ENCODE measurements around the gene RPP14. TPM values are rescaled to one million over a fixed set of nuclear protein-coding genes. Genes with fewer than 3 reads are reported as not detected.

Gene RPP14
- total and polyA plus RNA-seq, 2 experiments from 2014 or later = 11.7 to 18.6 TPM

- TF ChIP-seq CTCF (conservative IDR thresholded peaks at IDR 0.05; ENCODE audit: low read depth in 2 of 2) = no peak
Observed at GRCh38 chr3:58270485-58270884, 35.6 kb upstream of the RPP14 start (continued).

- Mint-ChIP-seq H3K4me3 (no peak overlapping the region), H3K9me3 (peaks cover 3% of the 10 kb centered on the region; the same call in 2 of the 3 replicates), H3K4me1 (no peaks in the 10 kb centered on the region), H3K36me3 (ENCODE audit: low read depth) (peaks cover 7% of the 10 kb centered on the region; the same call in 2 of the 3 replicates), H3K27me3 (ENCODE audit: insufficient read depth, low read depth, poor library complexity) (no peaks in the 10 kb centered on the region), H3K27ac (no peak overlapping the region)
- Histone ChIP-seq H3K36me3 (ENCODE audit: insufficient read depth) (no peaks in the 10 kb centered on the region), H3K4me3 (no peak overlapping the region), H3K79me2 (replicated peaks; ENCODE audit: insufficient read depth) (no peaks in the 10 kb centered on the region), H3K9me2 (ENCODE audit: insufficient read depth) (peaks cover 5% of the 10 kb centered on the region; the same call in 1 of the 2 replicates), H3K27ac (ENCODE audit: low read depth) (no peak overlapping the region), H4K20me1 (replicated peaks; ENCODE audit: insufficient read depth) (no peaks in the 10 kb centered on the region), H3K4me2 (no peak overlapping the region), H3K4me1 (ENCODE audit: insufficient read depth) (no peaks in the 10 kb centered on the region), H3F3A (replicated peaks; ENCODE audit: low read depth) (no peaks in the 10 kb centered on the region), H2AFZ (no peak overlapping the region), H3K27me3 (ENCODE audit: insufficient read depth) (no peaks in the 10 kb centered on the region)
- no peak for DNase-seq (ENCODE audit: low spot score)
- no peak for ATAC-seq
- TF ChIP-seq ZNF331 (CRISPR knock-in tag; IDR thresholded peaks at IDR 0.05; ENCODE audit: low read depth) = no peak
- no peak for TF ChIP-seq EZH2 (IDR thresholded peaks at IDR 0.05; ENCODE audit: low read depth, unreplicated experiment)
- TF ChIP-seq JUNB (IDR thresholded peaks at IDR 0.05; ENCODE audit: unreplicated experiment) = no peak
- TF ChIP-seq NANOG (IDR thresholded peaks at IDR 0.05; ENCODE audit: borderline replicate concordance) = no peak
- no peak for TF ChIP-seq POLR2AphosphoS5 (IDR thresholded peaks at IDR 0.05; ENCODE audit: low read depth)
- TF ChIP-seq ZNF462 (CRISPR knock-in tag; IDR thresholded peaks at IDR 0.05) = no peak
- no peak for TF ChIP-seq EZH2phosphoT487 (IDR thresholded peaks at IDR 0.05; ENCODE audit: unreplicated experiment)
- TF ChIP-seq STAT1 (IDR thresholded peaks at IDR 0.05; ENCODE audit: unreplicated experiment) = no peak
- no peak for TF ChIP-seq CREB1 (CRISPR knock-in tag; IDR thresholded peaks at IDR 0.05; ENCODE audit: low read depth)
- no peak for TF ChIP-seq CTCF (conservative IDR thresholded peaks at IDR 0.05; ENCODE audit: low read depth in 2 of 2)
- no peak for TF ChIP-seq ZNF114 (CRISPR knock-in tag; IDR thresholded peaks at IDR 0.05)
Observed at GRCh38 chr3:58271901-58272501, 34.0 kb upstream of the RPP14 start.

All from GM23338 (cell line).